Tibial nerve (tissue), 4 donors: ENCODE results near the gene LSM10. TPM values are rescaled to one million over a fixed set of nuclear protein-coding genes. Genes with fewer than 3 reads are reported as not detected.

ENCODE experiments used
- DNase-seq, 2 donors: peaks; one replicate each; pipeline ENCODE4 v3.0.0-alpha.2; 2019; ENCODE audit warnings: low spot score in 2 of 2
- H3K27ac ChIP-seq, 4 donors: fragments of 200-600 bp; sonication (generic) in 3 of 4; one replicate each; pipeline ENCODE4 v1.5.1; 2017 to 2019; ENCODE audit warnings: mild to moderate bottlenecking in 1 of 4
- H3K27me3 ChIP-seq, 2 donors: fragments of 200-600 bp; sonication (generic) in 1 of 2; one replicate each; pipeline versions ENCODE4 v1.5.1 to v1.6.0; 2017 to 2019
- H3K36me3 ChIP-seq, 3 donors: fragments of 200-600 bp; sonication (generic); one replicate each; pipeline ENCODE4 v1.5.1; 2018 to 2019
- H3K4me1 ChIP-seq, 4 donors: fragments of 200-600 bp; sonication (generic) in 3 of 4; one replicate each; pipeline ENCODE4 v1.5.1; 2017 to 2019
- H3K4me3 ChIP-seq, 4 donors: fragments of 200-600 bp; sonication (generic) in 3 of 4; one replicate each; pipeline ENCODE4 v1.5.1; 2017 to 2019; ENCODE audit warnings: mild to moderate bottlenecking in 1 of 4, moderate library complexity in 1 of 4
- H3K9me3 ChIP-seq, 4 donors: fragments of 200-600 bp; sonication (generic) in 3 of 4; one replicate each; pipeline ENCODE4 v1.5.1; 2017 to 2019
- CTCF ChIP-seq, 5 experiments: fragments of 200-600 bp in 3 of 5; fragments of 450-650 bp in 2 of 5; sonication (generic) in 3 of 5; IDR thresholded peaks; one replicate each; pipeline ENCODE4 v1.5.1; 2016 to 2019; ENCODE audit warnings: antibody characterized with exemption in 5 of 5, mild to moderate bottlenecking in 3 of 5, moderate library complexity in 2 of 5
- EP300 ChIP-seq, 2 donors: sonication (generic); formaldehyde crosslinking; IDR thresholded peaks; one replicate each; pipeline ENCODE4 v1.6.1; 2017; ENCODE audit warnings: antibody characterized with exemption in 2 of 2, mild to moderate bottlenecking in 1 of 2
- POLR2A ChIP-seq, 2 donors: fragments of 450-650 bp; IDR thresholded peaks; one replicate each; pipeline ENCODE4 v1.6.1; 2017; ENCODE audit warnings: antibody characterized with exemption in 2 of 2, mild to moderate bottlenecking in 2 of 2, moderate library complexity in 2 of 2
- WGBS, 2 donors: methylation state at CpG; one replicate each; pipeline ENCODE4 v1.1.5; 2018; 5-methylcytosine and 5-hydroxymethylcytosine counted together
- total RNA-seq, 4 donors: library from RNA; depleted of rRNA; stranded (reverse); fragments of >200 nt; gene quantifications; one replicate each; pipeline ENCODE4 v1.1.0, GENCODE V29; 2016

The LSM10 gene
- total RNA-seq, 4 donors from 2014 or later: 10.2 to 75.6 (median 34.7) TPM

GRCh38 chr1:36442337-36442736, 44.6 kb upstream of the LSM10 start:
- H3K9me3 ChIP-seq: no peaks in the 10 kb centered on the region
- WGBS, 2 donors: 86 to 88% methylated on average over 3 of the region's 3 CpGs

GRCh38 chr1:36440646-36441045, 42.9 kb upstream of the LSM10 start:
- no peak overlapping the region for H3K27ac ChIP-seq
- H3K4me3 ChIP-seq: no peak overlapping the region
- no peaks in the 10 kb centered on the region for H3K27me3 ChIP-seq
- DNase-seq: no peak
- 74 to 79% methylated on average over 3 of the region's 3 CpGs for WGBS, 2 donors
- H3K36me3 ChIP-seq: peaks cover 0 to 40% (median 0%) of the 10 kb centered on the region in 3 donors
- no peaks in the 10 kb centered on the region for H3K4me1 ChIP-seq
- TF ChIP-seq POLR2A (IDR thresholded peaks at IDR 0.05) (no peak), CTCF (IDR thresholded peaks at IDR 0.05) (no peak), EP300 (IDR thresholded peaks at IDR 0.05) (no peak)
- H3K9me3 ChIP-seq: no peaks in the 10 kb centered on the region

More at GRCh38 chr1:36442337-36442736, 44.6 kb upstream of the LSM10 start:
- no peak overlapping the region for H3K27ac ChIP-seq
- H3K27me3 ChIP-seq: no peaks in the 10 kb centered on the region
- H3K4me3 ChIP-seq: no peak overlapping the region
- peaks cover 0 to 30% (median 0%) of the 10 kb centered on the region in 3 donors for H3K36me3 ChIP-seq
- no peak for TF ChIP-seq POLR2A (IDR thresholded peaks at IDR 0.05)
- DNase-seq: no peak
- no peaks in the 10 kb centered on the region for H3K4me1 ChIP-seq

- TF ChIP-seq POLR2A (IDR thresholded peaks at IDR 0.05): no peak
- no peak for TF ChIP-seq CTCF (IDR thresholded peaks at IDR 0.05)
- no peak for TF ChIP-seq EP300 (IDR thresholded peaks at IDR 0.05)
- no peaks in the 10 kb centered on the region for H3K9me3 ChIP-seq
- WGBS, 2 donors: 36 to 42% methylated on average over 3 of the region's 3 CpGs
- no peaks in the 10 kb centered on the region for H3K27me3 ChIP-seq
- no peak for DNase-seq
- H3K4me1 ChIP-seq: no peaks in the 10 kb centered on the region
- no peak overlapping the region for H3K4me3 ChIP-seq
- H3K27ac ChIP-seq: no peak overlapping the region
- H3K36me3 ChIP-seq: peaks cover 0 to 40% (median 0%) of the 10 kb centered on the region in 3 donors
Observed at GRCh38 chr1:36440044-36440443, 42.3 kb upstream of the LSM10 start.

GRCh38 chr1:36438715-36439114, 41.0 kb upstream of the LSM10 start:
- Histone ChIP-seq H3K27me3 (no peaks in the 10 kb centered on the region), H3K9me3 (no peaks in the 10 kb centered on the region), H3K4me1 (no peaks in the 10 kb centered on the region), H3K36me3 (peaks cover 0 to 43% (median 0%) of the 10 kb centered on the region in 3 donors), H3K27ac (no peak overlapping the region), H3K4me3 (no peak overlapping the region)
- no peak for DNase-seq
- TF ChIP-seq EP300 (IDR thresholded peaks at IDR 0.05): no peak
- TF ChIP-seq CTCF (IDR thresholded peaks at IDR 0.05): no peak
- no peak for TF ChIP-seq POLR2A (IDR thresholded peaks at IDR 0.05)
- 80 to 98% methylated on average over 4 of the region's 4 CpGs for WGBS, 2 donors

GRCh38 chr1:36436821-36437220, 39.1 kb upstream of the LSM10 start:
- Histone ChIP-seq H3K4me3 (no peak overlapping the region), H3K4me1 (no peaks in the 10 kb centered on the region), H3K9me3 (no peaks in the 10 kb centered on the region), H3K36me3 (peaks cover 0 to 45% (median 0%) of the 10 kb centered on the region in 3 donors), H3K27ac (no peak overlapping the region), H3K27me3 (no peaks in the 10 kb centered on the region)
- WGBS, 2 donors: 87 to 88% methylated on average over 1 of the region's 1 CpG
- TF ChIP-seq POLR2A (IDR thresholded peaks at IDR 0.05): no peak
- TF ChIP-seq EP300 (IDR thresholded peaks at IDR 0.05): no peak
- no peak for TF ChIP-seq CTCF (IDR thresholded peaks at IDR 0.05)
- DNase-seq: no peak

GRCh38 chr1:36433102-36433501, 35.4 kb upstream of the LSM10 start:
- WGBS, 2 donors: 37 to 42% methylated on average over 1 of the region's 1 CpG
- Histone ChIP-seq H3K4me3 (no peak overlapping the region), H3K36me3 (peaks cover 0 to 59% (median 0%) of the 10 kb centered on the region in 3 donors), H3K9me3 (no peaks in the 10 kb centered on the region), H3K4me1 (no peaks in the 10 kb centered on the region), H3K27ac (no peak overlapping the region), H3K27me3 (no peaks in the 10 kb centered on the region)
- TF ChIP-seq EP300 (IDR thresholded peaks at IDR 0.05): no peak
- TF ChIP-seq POLR2A (IDR thresholded peaks at IDR 0.05): no peak
- no peak for TF ChIP-seq CTCF (IDR thresholded peaks at IDR 0.05)
- no peak for DNase-seq
